GM19328 (cell line): ENCODE results near the gene STPG2.

ENCODE experiments used
- ATAC-seq: cut with Tn5 transposase; IDR thresholded peaks from one replicate; pipeline ENCODE4 v1.9.1; 2021; ENCODE audit warnings: mild to moderate bottlenecking, moderate library complexity; ENCODE audit not compliant: unreplicated experiment

Gene STPG2

DNA sequence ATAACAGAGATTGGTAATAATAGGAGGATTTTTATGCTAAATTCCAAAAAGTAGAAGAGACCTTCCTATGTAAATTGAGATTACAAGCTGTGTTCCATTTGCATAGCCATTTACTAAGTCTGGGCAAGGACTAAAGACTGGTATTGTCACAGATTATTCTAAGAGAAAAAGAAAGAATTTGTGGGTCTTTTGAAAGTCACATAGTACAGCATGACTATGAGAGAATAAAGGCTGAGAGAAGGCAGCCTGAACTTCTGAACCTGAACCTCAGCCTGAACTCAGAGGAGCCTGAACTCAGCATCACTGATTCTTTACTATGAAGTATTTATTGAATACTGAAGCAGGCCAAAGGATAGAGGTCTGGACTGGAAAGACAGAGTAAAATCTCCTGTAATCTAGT is 297.5 kb downstream of the STPG2 start:
- ATAC-seq: no peak

GRCh38 chr4:97841512-97841911 is 301.8 kb downstream of the STPG2 start:
- ATAC-seq: no peak

GRCh38 chr4:97836662-97837061 is 306.6 kb downstream of the STPG2 start:
- no peak for ATAC-seq

- ATAC-seq: no peak
These were observed 314.6 kb downstream of the STPG2 start for GRCh38 chr4:97828646-97829045.

GRCh38 chr4:97819294-97819693 is 324.0 kb downstream of the STPG2 start:
- ATAC-seq: no peak

DNA sequence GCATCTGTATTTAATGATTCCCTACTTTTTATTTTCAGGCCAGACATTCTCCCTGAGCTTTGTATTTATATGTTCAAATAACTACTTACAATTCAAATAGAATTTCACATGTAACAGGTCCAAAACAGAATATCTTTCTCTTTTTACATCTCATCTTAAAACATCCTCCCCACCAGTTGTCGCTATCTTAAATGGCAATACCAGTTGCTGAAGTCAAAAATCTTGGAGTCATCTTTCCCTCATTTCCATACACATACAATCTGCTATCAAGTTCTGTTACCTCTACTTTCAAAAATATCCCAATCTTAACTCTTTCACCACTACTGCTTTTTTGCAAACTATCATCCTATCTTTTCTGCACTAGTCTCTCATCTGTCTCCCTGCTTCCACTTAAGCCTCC is 330.5 kb downstream of the STPG2 start:
- ATAC-seq: no peak

DNA sequence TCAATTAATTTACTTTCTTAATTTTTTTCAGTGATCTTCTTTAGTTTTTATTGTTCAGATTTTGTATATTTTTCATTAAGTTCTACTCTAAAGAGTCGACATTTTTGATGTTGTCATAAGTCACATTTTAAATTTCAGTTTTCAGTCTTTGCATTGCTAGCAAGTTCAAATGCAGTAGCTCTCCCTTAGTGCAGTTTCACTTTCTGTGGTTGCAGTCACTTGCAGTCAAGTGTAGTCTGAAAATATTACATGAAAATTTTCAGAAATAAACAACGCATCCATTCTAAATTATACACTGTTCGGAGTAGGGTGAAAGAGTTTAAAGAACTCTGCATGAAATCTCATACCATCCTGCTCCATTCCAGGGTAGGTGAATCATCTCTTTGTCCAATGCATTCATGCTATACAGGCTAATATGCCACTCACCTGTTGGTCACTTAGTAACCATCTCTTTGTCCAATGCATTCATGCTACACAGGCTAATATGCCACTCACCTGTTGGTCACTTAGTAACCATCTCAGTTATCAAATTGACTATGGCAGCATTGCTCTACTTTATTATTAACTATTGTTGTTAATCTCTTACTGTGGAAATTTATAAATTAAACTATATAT is 356.9 kb downstream of the STPG2 start:
- no peak for ATAC-seq

GRCh38 chr4:97778174-97778573 is 365.1 kb downstream of the STPG2 start:
- no peak for ATAC-seq

DNA sequence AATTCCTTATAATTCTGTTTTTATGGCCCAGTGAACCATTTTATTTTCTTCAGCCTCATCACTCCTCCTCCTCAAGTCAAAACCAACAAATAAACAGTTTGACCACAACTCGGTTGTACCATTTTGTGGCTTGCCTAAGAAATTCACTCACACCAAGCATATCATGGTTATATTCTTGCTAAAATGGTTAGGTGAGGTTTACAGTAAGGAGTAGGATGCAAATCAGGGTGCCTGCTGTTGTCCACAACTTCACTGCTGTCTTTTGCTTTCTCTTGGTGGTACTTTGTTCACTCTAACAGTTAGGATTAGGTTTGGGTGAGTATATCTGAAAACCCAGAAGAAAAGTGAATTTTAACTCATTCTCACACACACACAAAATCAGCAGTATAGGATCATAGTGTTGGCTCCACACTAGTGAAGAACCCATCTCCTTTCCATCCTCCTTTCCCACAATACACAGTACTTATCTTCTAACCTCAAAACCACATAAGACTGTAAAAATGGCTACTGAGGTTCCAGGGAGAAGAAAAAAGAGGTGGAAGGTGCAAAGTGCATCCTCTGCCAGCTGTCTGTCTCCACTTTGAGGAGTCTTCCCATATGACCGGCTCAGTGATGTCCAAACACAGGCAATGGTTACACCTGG is 368.8 kb downstream of the STPG2 start:
- no peak for ATAC-seq

GRCh38 chr4:97770222-97770621 is 373.1 kb downstream of the STPG2 start:
- no peak for ATAC-seq

DNA sequence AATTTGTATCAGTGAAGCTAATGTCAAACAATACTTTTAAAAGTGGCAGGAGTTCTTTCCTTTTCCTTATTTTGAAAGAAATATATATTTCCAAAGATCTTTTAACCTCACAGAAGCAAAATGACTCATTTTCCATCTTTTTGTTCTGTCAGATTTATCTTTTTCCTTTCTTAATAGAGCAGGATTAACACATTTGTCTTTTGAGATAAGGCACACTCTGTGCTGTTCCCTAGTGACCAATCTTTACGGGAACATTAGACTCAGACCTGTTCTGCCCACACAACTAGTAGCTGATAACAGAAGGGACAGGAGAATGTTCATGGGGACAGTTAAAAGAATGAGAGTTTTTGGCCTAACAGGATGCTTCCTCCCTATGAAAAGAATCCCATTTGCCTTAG is 381.2 kb downstream of the STPG2 start:
- no peak for ATAC-seq

DNA sequence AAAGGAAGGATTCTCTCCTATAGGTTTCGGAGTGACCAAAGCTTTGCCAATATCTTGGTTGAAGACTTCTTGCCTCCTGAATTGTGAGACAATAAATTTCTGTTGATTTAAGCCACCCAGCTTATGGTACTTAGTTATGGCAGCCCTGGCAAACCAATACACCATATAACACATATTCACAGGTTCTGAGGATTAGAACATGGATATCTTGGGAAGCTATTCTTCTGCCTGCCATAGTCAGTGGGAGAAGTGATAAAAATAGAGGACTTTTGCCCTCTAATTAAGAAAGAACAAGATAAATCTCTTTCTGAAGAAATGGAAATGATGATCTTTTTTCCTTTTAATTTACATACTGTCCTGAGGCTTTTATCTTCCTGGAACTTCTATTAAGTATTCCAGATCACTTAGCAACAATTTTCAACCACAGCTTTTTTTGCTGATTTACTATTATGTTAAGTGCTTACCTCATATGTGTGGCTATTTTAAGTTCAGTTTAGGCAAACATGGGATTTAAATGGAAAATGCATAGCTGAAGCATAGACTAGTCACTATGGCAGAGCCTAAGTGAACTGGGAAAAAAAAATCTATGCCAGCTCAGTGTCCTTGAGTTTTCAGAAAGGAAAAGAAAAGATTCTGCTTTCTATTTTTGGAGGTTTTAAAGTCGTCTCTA is 381.7 kb downstream of the STPG2 start:
- ATAC-seq: no peak

DNA sequence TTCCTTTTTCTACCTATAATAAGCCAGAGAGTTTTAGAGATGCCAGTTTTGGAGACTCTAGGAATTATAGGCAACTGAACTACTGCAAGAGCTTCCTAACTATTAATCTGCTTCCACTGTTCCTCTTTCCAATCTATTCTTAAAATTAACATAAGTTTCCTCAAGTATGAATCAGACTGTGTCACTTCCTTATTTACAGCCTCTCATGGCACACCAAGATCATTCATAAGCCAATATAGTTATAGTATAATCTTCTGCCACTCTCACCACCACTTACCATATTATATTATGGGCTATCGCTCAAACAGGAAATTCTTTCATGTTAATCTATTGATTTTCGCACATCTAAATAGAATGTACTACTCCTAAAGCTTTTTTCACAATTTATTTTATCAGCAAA is 383.5 kb downstream of the STPG2 start:
- no peak for ATAC-seq

GRCh38 chr4:97752599-97752998 is 390.7 kb downstream of the STPG2 start:
- ATAC-seq: no peak

GRCh38 chr4:97747945-97748344 is 395.3 kb downstream of the STPG2 start:
- no peak for ATAC-seq

DNA sequence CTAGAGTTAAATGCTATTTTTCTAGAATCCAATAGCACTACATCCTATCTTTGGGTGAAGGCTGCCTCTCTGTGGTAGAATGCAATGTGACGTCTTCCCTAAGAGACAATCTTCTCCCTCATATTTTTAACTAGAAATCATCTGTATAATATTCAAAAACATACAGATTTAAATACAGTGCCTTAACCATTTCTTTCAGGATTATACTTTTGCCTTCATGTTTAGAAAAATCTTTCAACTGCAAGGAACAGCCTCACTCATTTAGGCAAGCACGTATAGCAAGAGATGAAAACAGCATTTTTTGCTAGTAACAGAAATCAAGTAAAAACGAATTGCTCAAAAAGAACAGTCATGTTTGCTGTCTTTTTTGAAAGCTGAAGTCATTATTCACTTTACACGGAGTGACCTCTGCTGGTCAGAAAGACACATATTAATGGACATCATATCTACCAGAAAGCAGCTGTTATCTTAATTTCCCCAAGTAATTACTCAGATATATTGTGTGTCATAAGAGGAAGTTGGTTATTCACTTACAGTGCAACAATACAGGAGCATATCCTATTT is 422.3 kb downstream of the STPG2 start:
- no peak for ATAC-seq

GRCh38 chr4:97691111-97691605 is 452.1 kb downstream of the STPG2 start:
- ATAC-seq: no peak

DNA sequence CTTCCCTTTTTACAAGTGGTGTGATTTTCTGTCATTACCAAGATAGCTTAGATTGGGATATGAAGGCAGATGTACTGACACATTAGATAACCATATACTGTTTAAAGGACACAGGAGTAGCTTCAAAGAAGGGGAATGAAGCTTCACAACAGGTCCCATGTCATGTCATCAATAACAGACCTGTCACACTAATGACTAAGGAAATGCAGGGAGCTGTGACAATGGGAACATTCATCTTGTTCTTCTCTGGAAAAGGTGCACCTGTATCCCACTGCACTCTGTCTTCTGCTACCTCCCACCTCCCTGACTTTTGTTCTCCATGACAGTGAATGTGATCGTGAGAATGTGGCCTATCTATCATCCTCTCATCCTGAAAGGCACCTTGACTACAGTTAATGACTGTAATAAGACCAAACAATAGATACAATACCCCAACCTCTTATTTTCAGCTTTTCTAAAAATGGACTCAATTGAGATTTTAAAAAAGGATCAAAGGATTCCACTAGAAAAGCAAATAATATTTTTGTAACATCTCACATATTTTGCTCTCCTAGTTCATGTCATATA is 472.5 kb downstream of the STPG2 start:
- ATAC-seq: no peak

DNA sequence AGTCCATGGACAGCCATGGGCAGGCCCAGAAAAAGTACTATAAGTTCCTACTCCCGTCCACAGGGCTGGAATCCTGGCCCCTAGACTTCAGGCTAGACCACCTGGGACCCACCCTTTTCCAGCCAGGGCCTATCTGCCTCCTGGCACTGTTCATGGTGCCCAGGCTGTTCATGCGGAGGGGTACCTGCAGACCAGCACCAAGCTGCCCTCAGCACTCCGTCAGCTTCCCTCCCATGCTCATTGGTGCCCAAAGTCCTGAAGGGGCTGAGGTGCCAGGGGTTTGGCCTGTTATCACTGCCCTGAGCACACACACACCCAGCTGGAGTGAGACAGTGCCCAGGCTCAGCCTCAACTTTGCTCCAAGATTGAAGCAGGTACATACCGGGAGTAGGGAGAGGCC is 477.7 kb downstream of the STPG2 start:
- ATAC-seq: no peak

GRCh38 chr4:97664741-97665140 is 478.5 kb downstream of the STPG2 start:
- no peak for ATAC-seq

DNA sequence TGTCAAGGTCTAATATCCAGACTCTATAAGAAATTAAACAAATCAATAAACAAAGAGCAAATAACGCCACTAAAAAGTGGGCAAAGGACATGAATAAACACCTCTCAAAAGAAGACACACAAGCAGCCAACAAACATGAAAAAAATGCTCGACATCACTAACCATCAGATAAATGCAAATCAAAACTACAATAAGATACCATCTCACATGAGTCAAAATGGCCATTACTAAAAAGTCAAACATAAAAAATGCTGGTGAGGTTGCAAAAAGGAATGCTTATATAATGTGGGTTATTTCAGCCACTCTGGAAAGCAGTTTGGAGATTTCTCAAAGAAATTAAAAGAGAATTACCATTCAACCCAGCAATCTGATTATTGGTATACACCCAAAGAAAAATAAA is 481.1 kb downstream of the STPG2 start:
- ATAC-seq: no peak
